HG03439 (cell line): Measurements from ENCODE around the gene TMED6.

Experiments
- ATAC-seq: cut with Tn5 transposase; IDR thresholded peaks from one replicate; pipeline ENCODE4 v1.9.1; 2021; ENCODE audit warnings: mild to moderate bottlenecking, moderate library complexity; ENCODE audit not compliant: unreplicated experiment

The TMED6 gene

DNA sequence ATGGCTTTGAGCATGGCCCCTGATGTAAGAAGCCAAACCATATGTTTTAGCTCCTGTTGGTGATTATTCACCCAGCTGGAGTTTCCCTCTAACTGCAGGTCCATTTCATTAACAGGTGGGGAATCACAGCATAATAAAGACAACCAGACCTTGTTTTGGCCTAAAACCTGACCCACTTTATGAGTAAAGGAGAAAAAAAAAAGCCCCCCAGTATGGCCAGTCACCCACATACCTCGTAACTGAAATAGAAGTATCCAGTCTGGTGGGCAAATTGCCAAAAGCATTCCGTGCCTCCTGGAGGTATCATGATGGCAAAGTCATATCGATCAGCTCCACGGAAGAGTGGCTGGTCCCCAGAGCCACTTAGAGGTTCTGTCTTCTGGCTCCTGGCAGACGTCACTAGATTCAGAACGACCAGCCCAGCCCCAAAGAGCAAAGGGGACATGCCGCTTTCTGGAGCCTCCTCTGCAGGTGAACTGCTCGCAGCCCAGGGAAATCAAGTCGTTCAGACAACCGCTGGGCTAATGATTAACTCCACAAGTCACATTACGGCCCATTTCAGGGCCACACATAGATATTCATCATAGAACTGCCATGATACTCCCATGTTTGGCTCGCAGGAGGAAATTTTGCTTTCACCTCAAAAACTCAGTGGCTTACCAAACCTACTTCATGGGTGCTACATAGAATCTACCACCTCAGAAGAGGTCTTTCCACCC is at the start of gene TMED6:
Gene TMED6 (minus strand): TSS at position 478 of the 719 bp plus-strand sequence. CDS start 33 bp downstream, at position 445.
- ATAC-seq: no peak

DNA sequence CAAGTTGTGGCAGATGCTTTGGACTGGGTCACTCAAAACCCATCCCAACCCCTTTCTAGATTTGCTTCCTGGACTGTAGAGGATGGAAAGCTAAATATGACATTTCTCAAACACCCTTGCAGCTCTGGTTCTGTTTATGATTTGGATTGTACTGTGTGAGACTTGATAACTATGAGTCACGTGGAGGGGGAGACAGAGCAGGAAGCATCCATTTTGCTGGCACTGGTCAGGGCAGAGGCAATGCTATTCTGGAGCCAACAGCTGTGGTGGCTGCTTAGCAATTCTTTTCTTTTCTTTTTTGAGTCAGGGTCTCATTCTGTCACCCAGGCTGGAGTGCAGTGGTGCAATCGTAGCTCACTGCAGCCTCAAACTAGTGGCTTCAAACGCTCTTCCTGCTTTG is 47.8 kb upstream of the TMED6 start:
- no peak for ATAC-seq

DNA sequence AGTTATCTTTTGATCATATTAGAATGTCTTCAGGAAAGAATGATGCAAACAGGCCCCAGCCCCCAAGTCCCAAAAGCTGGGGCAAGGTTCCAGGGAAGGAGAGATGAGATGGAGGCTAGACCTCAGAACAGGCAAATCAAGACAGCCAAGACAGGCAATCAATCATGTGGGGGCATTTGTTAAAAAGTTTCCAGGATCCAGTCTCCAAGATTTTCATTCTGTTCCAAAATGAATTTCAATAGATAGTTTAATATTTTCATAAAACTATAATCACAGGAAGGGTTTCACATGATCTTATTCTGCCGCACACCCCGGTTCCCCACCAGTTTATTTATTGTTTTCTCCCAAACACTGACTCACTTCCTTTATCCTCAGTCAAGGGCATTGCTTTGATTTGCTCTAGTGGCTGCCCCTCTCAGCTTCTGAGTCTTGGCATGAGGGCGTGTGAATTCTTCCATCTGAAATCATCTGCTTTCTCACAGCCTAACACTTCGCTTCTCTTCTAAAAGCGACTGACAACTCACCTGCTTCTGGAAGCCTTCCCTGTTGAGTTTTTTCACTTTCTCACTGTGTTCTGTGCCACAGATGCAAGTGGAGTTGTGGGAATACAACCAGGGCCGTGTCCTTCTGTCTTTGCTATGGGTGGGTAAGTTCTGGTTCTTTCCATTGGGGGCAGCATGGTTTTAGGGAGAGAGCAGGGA is 46.4 kb upstream of the TMED6 start:
- no peak for ATAC-seq

DNA sequence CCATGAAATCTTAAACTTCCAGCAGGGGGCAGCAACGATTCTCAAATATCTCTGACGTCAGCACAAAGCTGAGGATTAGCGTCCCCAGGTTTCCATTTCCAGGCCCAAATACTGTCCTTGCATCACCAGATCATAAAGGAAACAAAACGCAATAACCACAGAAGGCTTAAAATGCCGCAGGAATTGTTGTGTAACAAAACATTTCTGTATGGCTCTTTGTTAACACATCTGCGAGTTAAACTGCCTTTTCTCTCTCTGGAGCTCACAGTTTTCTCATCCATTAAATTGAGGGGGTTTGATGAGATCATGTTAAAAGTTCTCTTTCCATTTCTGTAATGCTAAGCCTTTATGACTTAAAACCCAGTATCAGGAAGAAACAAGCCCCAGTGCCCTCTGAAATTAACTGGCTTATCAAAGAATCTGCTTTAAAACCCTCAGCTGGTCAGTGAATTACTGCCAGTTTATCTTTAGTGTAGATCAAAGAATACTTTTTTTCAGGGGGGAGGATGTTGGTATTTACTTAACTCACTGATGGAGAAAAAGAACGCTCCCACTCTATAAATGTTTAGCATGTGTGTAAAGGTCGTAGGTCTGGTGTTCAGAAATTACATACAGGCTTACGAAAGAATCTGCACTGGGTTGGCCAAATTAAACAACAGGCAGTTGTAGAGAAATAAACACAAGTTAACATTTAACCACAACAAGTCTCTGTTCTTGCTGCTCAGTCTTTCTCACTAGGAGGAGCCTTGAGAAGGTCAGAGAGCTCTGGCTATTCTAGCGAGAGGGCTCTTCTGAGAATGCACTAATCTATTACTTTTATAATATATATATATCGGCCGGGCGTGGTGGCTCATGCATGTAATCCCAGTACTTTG is 44.8 kb upstream of the TMED6 start:
- ATAC-seq: no peak

DNA sequence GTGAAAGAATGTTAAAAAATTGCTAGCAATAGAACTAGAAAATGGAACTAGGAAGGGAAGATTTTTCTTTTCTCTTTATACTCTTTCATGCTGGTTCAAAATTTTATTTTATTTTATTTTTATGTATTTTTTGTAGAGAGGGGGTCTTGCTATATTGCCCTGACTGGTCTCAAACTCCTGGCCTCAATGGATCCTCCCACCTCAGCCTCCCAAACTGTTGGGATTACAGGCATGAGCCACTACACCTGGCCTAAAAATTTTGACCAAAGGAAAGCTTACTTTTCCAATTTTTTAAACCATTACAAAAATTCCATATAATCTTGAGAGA is 44.2 kb upstream of the TMED6 start:
- ATAC-seq: no peak

DNA sequence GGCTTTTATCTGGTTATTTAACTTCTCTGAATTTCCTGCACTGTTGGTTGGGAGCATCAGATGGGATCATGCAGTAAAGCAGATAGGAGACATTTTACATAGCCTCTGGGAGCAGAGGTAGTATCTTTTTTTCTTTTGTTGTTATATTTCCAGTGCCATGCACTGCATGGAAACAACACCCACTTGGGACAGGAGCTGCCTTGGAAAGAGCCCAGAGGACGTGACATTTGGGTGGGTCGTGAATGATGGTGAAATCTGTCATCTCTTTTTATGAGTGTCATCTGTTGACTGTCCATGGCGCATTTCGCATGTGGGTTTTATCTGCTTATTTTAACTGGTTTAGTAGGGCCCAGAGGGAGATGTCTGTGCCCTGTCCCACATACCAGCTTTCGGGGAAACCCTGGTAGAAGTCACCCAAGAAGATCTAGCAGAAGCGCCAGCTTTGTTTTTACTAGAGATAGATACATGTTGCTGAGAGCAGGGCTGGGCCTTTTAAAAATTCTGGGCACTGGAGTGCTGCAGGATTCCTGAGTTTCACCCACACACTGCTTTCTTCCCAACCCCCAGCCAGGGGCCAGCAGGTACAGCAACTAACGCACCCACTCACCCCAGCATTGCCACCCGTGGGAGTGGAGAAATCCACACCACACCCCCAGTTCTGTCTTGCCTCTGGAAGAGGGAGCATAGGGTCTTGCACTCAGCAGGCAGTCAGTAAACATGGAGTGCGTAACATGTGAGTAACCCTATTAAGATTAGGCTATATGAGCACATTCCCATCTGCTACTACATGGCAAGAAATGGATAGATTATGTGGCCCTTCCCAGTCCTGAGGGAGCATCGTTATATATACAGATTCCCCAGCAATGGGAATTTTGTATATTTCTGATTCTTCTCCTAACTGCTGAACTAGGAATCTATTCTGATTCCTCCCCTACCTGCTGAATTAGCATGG is 42.6 kb upstream of the TMED6 start:
- ATAC-seq: no peak

DNA sequence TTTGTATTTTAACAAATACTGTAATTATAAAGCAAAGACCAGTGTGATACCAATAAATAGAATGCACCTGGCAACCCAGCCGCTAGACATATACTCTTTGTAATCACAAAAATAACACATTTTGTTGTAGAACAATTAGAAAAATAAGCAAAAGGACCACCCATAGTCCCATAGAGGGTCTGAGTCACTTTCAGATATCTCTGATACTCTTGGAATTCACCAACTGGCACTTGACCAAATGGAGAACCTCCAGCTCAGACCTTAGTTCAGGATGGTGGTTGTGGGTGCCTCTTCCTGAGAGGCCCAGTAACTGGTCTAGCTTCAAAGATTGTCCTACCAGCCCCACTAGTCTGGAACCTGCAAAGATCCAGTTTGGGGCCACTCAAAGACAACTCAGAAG is 35.0 kb upstream of the TMED6 start:
- ATAC-seq: no peak

DNA sequence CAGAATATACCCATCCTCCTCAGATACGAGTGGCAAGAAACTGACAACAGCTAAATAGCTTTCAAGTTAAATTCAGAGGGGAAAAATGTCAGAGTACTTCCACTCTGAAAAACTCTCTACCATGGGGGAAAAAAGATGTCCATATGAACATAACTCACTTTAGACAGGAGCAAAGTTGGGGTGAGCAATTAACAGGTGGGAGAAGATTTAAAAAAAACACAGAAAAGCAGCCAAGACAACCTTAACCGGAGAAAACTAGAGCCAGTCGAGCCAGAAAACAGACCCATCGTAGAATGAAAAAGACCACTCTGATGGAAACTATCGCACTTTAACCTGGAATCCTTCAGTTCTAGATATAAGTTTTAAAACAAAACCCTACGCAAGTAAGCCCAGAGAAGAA is 33.4 kb upstream of the TMED6 start:
- ATAC-seq: no peak

DNA sequence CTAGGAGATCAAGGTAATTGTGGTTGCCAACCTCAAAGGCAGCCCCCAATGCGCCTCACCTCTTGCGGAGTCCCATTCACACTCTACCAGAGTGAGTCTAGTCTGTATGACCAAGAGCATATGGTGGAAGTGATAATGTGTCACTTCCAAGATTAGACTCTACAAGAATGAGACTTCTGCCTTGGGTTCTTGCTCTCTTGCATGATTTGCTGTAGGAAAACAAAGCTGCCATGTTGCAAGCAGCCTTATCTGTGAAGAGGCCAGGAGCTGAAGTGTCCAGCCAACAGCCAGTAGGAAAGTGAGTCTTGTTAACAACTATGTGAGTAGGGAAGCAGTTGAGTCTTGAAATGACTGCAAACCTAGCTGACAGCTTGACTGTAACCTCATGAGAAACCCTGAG is 30.8 kb upstream of the TMED6 start:
- ATAC-seq: no peak

DNA sequence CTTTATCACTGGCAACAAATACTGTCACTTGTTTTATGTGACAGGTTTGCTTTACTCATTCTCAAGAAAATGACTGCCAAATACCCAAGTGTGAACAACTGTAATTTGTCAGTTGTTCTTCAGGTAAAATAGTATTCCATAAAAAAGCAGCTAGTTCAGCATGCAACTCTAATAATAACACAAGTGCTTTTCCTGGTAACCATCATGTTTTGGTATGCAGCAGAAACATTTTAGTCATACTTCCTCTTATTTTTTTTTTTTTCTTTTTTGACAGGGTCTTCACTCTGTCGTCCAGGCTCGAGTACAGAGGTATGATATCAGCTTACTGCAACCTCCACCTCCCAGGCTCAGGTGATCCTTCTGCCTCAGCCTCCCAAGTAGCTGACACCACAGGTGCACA is 29.6 kb upstream of the TMED6 start:
- no peak for ATAC-seq

DNA sequence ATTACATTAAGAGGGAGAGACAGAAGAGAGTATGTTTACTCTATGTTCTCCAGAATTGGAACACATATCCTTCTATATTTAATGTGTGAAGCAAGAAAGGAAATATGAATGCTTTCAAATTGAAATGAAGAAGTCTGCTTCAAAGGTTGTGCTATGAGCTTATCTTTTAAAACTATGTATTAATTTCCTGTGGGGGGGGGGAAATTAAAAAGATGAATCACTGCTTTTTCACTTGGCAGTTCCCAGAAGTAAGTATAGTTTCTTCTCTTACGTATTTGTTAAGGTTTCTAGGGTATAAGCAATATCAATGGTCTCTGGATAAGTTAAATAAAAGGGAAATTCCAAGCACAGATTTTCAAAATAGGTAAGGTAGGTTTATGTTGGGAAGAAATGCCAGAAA is 27.2 kb upstream of the TMED6 start:
- ATAC-seq: no peak

DNA sequence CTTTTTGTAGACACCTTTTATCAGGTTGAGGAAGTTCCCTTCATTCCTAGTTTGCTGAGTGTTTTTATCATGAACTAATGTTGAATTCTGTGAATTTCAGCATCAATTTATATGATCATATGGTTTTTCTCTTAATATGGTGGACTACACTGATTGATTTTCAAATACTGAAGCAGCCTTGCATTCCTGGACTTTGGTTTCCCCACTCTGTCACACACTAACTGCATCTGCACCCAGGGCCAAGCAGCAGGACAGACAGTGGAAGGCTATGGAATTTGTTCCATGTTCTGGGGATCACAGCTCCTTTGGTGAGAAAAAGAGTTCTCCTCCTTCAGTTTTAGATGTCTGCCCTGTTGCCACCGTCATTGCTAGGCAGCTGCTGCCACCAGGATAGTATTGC is 26.4 kb upstream of the TMED6 start:
- ATAC-seq: no peak

DNA sequence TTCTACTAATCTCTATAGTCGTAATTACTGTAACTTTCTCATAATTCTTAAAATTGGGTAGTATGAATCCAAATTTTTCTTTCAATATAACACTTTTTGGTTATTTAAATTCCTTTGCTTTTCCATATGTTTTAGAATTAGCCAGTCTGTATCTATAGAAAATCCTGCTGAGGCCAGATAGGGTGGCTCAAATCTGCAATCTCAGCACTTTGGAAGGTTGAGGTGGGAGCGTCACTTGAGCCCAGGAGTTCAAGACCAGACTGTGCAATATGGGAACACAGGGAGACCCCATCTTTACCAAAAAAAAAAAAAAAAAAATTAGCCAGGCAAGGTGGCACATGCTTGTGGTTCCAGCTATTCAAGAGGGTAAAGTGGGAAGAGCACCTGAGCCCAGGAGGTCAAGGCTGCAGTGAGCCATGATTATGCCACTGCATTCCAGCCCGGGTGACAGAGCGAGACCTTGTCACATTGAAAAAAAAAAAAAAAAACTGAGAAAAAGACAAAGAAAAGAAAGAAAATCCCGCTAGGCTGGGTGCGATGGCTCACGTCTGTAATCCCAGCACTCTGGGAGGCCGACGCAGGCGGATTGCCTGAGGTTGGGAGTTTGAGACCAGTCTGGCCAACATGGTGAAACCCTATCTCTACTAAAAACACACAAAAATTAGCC is 24.9 kb upstream of the TMED6 start:
- ATAC-seq: no peak

DNA sequence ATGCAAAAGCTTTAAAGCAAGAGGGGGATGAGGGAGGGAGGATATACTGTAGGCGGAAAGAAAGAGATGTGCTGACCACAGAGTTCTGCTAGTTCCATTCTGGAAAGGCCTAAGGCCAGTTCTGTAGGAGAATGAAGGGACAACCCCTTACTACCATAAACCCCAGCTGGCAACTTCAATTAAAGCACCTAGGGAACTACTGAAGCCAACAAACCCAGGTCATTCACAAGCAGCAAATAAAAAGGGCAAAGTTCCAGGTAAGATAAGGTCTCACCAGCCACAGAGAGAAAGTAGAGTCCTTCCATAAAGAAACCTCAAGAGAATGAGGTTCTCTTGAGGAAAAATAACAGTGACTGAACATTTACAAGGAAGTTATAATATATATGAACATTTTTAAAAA is 21.4 kb upstream of the TMED6 start:
- ATAC-seq: no peak

DNA sequence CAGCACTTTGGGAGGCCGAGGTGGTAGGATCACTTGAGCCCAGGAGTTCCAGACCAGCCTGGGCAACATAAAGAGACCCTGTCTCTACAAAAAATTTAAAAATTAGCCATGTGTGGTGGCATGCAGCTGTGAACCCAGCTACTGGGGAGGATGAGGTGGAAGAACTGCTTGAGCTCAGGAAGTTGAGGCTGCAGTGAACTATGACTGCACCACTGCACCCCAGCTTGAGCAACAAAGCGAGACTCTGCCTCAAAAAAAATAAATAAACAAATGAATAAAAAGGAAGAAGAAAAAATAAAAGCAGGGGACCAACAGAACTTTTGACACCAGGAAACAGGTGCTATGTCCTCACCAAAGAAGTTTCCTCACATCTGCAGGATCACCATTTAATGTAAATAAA is 20.0 kb upstream of the TMED6 start:
- no peak for ATAC-seq

DNA sequence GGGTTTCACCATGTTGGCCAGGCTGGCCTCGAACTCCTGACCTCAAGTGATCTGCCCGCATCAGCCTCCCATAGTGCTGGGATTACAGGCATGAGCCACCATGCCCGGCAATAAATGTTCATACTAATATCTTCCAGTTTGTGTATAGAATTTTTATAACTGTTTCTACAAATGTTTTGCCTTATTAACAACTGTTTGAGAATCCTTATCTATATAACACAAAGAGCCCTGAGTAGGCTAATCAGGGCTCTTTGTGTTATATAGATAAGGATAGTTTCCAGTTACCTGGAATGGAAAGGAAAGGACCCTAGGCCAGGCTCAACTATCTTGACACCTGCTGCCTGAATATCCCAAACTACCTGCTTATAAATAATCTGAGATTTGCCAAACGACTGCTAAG is 17.3 kb upstream of the TMED6 start:
- ATAC-seq: no peak

DNA sequence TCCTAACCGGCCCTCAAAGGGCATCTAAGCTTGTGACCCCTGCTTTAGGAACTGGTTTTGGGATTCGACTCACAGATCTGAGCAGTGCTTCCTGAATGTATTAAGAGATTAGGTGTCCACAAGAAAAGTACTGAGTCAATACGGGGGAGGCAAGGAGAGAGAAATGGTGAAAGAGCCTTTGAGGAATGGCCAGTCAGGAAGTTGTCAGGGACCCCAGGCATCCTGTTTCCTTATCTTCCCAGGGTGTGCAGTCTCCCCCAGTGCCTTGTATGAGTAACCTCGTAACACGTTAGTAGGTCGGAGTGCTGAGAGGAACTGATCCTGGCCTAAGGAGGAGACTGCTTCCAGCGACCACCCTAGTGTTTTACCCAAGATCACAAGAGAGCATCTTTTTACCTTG is 16.4 kb upstream of the TMED6 start:
- no peak for ATAC-seq

DNA sequence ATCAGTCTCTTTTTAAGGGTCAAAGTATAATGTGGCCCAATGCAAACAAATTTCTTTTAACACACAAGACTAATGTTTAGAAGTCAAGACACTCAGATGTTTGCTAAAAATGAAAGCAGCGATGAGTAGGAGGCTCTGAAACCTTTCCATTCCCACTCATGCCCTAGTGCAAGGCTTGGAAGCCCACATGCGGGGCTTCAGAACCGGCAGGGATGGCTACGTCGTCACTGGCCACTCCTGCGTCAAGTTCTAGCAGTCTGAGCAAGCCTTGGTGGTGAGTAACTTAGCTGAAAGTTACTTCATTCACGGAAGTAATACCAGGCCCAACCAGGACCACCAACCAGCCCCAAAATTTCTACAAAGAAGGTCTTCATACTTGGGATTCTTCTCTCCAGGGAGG is 14.8 kb upstream of the TMED6 start:
- ATAC-seq: no peak

DNA sequence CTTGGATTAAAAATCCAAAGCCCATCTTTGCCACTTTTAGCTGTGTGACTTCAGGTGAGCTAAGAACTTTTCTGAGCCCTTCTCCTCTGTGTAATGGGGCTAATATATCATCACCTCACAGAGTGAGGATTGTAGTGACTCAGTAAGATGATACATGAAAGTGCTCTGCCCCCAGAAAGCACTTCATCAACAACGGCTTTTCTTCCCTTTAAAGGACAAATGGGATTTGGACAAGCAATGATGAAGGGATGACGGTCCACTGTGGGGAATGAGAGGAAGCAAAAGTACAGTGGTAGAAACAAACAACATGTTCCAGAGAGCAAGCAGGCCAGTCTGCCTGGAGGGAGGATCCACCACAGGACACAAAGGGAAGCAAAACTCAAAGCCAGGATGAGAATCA is 14.3 kb upstream of the TMED6 start:
- ATAC-seq: no peak

DNA sequence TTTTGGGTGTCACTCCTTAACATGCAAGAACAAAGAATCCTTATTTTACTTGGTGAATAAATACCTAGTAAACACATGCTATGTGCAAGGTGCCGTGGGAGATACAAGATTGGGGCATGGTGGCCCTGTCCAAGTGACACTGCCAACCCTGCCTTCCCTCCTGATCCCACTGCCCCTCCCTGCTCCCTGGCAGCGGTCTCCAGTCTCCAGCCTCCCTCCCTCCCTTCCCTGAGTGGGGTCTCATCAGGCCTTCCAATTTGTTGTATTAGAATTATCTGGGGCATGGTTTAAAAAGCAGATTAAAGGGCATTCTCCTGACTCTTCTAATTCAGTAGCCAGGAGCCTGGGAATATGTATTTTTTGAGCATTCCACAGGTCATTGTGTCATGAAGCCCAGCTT is 12.5 kb upstream of the TMED6 start:
- no peak for ATAC-seq
